ENCODE measurements around the gene FBXW8. TPM values are rescaled to one million over a fixed set of nuclear protein-coding genes. Genes with fewer than 3 reads are reported as not detected.

FBXW8 gene
- polyA plus RNA-seq, 1 donor (not counting 4 experiments of a cell fraction or from before 2014, with no cell fraction given) = 5.0 TPM

DNA sequence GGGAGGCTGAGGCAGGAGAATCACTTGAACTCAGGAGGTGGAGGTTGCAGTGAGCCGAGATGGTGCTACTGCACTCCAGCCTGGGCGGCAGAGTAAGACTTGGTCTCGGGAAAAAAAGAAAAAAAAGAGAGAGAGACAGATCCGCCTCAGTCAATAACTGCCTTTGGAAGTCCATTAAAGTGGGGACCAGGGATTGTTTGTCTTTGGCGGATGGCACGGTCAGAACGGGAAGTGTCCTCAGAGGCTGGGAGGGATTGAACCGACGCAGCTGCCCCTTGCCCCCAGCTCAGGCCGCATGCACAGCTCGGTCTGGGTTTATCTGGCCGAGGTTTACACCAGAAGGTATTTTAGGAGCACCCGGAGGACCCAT is 134.0 kb downstream of the FBXW8 start:
- Histone ChIP-seq H3K4me2 (ENCODE audit: control insufficient read depth, extremely low read depth, insufficient read depth, low read depth, low read length) (no peak overlapping the region), H3K9ac (ENCODE audit: control insufficient read depth, extremely low read depth, insufficient read depth, low read length) (no peak overlapping the region), H3K27me3 (ENCODE audit: control insufficient read depth, extremely low read depth, insufficient read depth, low read length) (peaks cover 12% of the 10 kb centered on the region), H3K27ac (ENCODE audit: control insufficient read depth, insufficient read depth, low read length) (no peak overlapping the region), H2AFZ (ENCODE audit: control insufficient read depth, low read length) (no peak overlapping the region), H3K9me3 (ENCODE audit: control insufficient read depth, low read depth, low read length) (no peaks in the 10 kb centered on the region), H4K20me1 (ENCODE audit: control insufficient read depth, extremely low read depth, insufficient read depth, low read length) (no peaks in the 10 kb centered on the region), H3K4me1 (ENCODE audit: control insufficient read depth, extremely low read depth, insufficient read depth, low read length) (no peaks in the 10 kb centered on the region), H3K36me3 (ENCODE audit: control insufficient read depth in 2 of 2, extremely low read depth in 1 of 2, insufficient read depth in 2 of 2, low read length in 2 of 2) (no peaks in the 10 kb centered on the region), H3K79me2 (ENCODE audit: control insufficient read depth, insufficient read depth, low read length) (no peaks in the 10 kb centered on the region), H3K4me3 (ENCODE audit: control insufficient read depth in 2 of 3, extremely low read depth in 1 of 3, insufficient read depth in 2 of 3, low read depth in 1 of 3, low read length in 3 of 3) (no peak overlapping the region), H3K9me1 (ENCODE audit: control insufficient read depth, extremely low read depth, insufficient read depth, low read length) (no peaks in the 10 kb centered on the region)
- no peak for TF ChIP-seq EZH2 (IDR thresholded peaks at IDR 0.05; ENCODE audit: low read length)
- TF ChIP-seq, protein P1, sequence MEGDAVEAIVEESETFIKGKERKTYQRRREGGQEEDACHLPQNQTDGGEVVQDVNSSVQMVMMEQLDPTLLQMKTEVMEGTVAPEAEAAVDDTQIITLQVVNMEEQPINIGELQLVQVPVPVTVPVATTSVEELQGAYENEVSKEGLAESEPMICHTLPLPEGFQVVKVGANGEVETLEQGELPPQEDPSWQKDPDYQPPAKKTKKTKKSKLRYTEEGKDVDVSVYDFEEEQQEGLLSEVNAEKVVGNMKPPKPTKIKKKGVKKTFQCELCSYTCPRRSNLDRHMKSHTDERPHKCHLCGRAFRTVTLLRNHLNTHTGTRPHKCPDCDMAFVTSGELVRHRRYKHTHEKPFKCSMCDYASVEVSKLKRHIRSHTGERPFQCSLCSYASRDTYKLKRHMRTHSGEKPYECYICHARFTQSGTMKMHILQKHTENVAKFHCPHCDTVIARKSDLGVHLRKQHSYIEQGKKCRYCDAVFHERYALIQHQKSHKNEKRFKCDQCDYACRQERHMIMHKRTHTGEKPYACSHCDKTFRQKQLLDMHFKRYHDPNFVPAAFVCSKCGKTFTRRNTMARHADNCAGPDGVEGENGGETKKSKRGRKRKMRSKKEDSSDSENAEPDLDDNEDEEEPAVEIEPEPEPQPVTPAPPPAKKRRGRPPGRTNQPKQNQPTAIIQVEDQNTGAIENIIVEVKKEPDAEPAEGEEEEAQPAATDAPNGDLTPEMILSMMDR (optimal IDR thresholded peaks at IDR 0.05 in 1 of 3, IDR thresholded peaks at IDR 0.05 in 1 of 3, conservative IDR thresholded peaks at IDR 0.05 in 1 of 3; ENCODE audit: extremely low read depth in 1 of 3, insufficient read depth in 2 of 3, low read length in 3 of 3) = no peak
- FAIRE-seq (no peak), DNase-seq (ENCODE audit: low read depth, low spot score) (no peak)
- dilution Hi-C loops (cut with MboI; ENCODE audit: extremely low pct_ligation_motif_present, low sequenced_read_pairs) = no loop called here

DNA sequence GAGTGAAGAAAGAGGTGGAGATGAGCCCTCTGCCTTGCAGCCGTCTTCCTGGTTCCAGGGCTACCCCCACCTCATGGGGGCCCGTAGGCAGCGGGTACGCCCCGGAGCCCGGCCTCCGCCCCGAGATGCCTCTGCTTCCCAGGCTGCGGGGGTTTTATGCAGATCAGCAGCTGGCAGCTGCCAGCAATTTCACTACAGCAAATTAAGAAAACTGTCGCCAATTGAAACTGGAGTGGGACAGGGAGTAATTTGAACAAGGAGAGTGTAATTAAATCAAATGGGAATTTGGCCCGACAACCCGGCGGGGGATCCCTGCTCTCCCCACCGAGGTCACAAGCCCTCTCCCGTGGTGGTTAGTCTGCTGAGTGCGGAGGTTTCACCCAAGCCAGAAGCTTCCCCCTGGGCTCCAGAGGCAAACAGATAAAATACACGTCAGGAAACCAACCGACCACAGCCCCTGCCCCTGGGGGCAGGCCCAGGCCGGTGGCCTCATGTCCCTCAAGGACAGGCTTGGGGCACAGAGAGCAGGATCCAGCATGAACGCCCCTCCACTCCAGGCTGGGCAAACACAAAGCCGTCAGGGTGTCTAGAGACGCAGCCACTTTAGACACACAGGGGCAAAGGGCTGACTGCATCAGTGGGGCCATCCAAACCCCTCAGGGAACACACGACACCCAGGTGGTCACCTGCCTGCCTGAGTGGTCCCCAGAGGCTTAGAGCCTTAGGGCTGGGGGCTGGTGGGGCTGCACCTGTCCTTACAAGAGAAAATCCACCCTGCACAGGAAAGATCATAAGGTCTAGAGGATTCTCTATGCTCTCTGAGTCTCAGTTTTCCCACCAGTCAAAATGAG is 134.6 kb downstream of the FBXW8 start:
- Histone ChIP-seq H3K79me2 (ENCODE audit: control insufficient read depth, insufficient read depth, low read length) (no peaks in the 10 kb centered on the region), H3K9me3 (ENCODE audit: control insufficient read depth, low read depth, low read length) (no peaks in the 10 kb centered on the region), H3K27ac (ENCODE audit: control insufficient read depth, insufficient read depth, low read length) (no peak overlapping the region), H4K20me1 (ENCODE audit: control insufficient read depth, extremely low read depth, insufficient read depth, low read length) (no peaks in the 10 kb centered on the region), H3K27me3 (ENCODE audit: control insufficient read depth, extremely low read depth, insufficient read depth, low read length) (peaks cover 12% of the 10 kb centered on the region), H3K9me1 (ENCODE audit: control insufficient read depth, extremely low read depth, insufficient read depth, low read length) (no peaks in the 10 kb centered on the region), H3K4me2 (ENCODE audit: control insufficient read depth, extremely low read depth, insufficient read depth, low read depth, low read length) (no peak overlapping the region), H3K36me3 (ENCODE audit: control insufficient read depth in 2 of 2, extremely low read depth in 1 of 2, insufficient read depth in 2 of 2, low read length in 2 of 2) (no peaks in the 10 kb centered on the region), H3K4me3 (ENCODE audit: control insufficient read depth in 2 of 3, extremely low read depth in 1 of 3, insufficient read depth in 2 of 3, low read depth in 1 of 3, low read length in 3 of 3) (no peak overlapping the region), H3K9ac (ENCODE audit: control insufficient read depth, extremely low read depth, insufficient read depth, low read length) (no peak overlapping the region), H3K4me1 (ENCODE audit: control insufficient read depth, extremely low read depth, insufficient read depth, low read length) (no peaks in the 10 kb centered on the region), H2AFZ (ENCODE audit: control insufficient read depth, low read length) (no peak overlapping the region)
- dilution Hi-C loops (cut with MboI; ENCODE audit: extremely low pct_ligation_motif_present, low sequenced_read_pairs) = no loop called here
- no peak for TF ChIP-seq EZH2 (IDR thresholded peaks at IDR 0.05; ENCODE audit: low read length)
- TF ChIP-seq, protein P1 (optimal IDR thresholded peaks at IDR 0.05 in 1 of 3, IDR thresholded peaks at IDR 0.05 in 1 of 3, conservative IDR thresholded peaks at IDR 0.05 in 1 of 3; ENCODE audit: extremely low read depth in 1 of 3, insufficient read depth in 2 of 3, low read length in 3 of 3) = no peak
- DNase-seq (ENCODE audit: low read depth, low spot score) (no peak), FAIRE-seq (no peak)

All from keratinocyte (primary cell).